ENCODE results near the gene C6orf132. TPM values are rescaled to one million over a fixed set of nuclear protein-coding genes. Genes with fewer than 3 reads are reported as not detected.
"Not testable (repeated sequence)": the region's sequence is repeated elsewhere in the genome, so short reads cannot be mapped to it uniquely, and the experiment has no call there.

Gene C6orf132
- total RNA-seq, 1 experiment from 2014 or later: 88.5 TPM

- no TSS peak for BruUV-seq (replicated peaks)
- H3K27ac Mint-ChIP-seq (ENCODE audit: unreplicated experiment): no peak overlapping the region
- CTCF ChIA-PET: interaction anchor here (0.7 to 1.6 kb wide), 2 partner anchors 34 to 77 kb away, joined by 3 to 8 read pairs; no protein-coding TSS in a partner anchor
- H3K9me3 Mint-ChIP-seq (ENCODE audit: low read depth, unreplicated experiment): no peaks in the 10 kb centered on the region
- no peak overlapping the region for H3K4me3 Mint-ChIP-seq (ENCODE audit: low read depth, unreplicated experiment)
- DNase-seq: no peak
- no peak for TF ChIP-seq CTCF (IDR thresholded peaks at IDR 0.05; ENCODE audit: unreplicated experiment)
- peaks cover 8% of the 10 kb centered on the region for H3K4me1 Mint-ChIP-seq (ENCODE audit: low read depth, unreplicated experiment)
- H3K36me3 Mint-ChIP-seq (ENCODE audit: insufficient read depth, unreplicated experiment): peaks cover 4% of the 10 kb centered on the region
- intact Hi-C loops (cut with micrococcal nuclease; ENCODE audit: unreplicated experiment): no loop called here
- no peaks in the 10 kb centered on the region for H3K27me3 Mint-ChIP-seq (ENCODE audit: unreplicated experiment)
Observed at GRCh38 chr6:42156638-42157037, 14.2 kb upstream of the C6orf132 start.

DNA sequence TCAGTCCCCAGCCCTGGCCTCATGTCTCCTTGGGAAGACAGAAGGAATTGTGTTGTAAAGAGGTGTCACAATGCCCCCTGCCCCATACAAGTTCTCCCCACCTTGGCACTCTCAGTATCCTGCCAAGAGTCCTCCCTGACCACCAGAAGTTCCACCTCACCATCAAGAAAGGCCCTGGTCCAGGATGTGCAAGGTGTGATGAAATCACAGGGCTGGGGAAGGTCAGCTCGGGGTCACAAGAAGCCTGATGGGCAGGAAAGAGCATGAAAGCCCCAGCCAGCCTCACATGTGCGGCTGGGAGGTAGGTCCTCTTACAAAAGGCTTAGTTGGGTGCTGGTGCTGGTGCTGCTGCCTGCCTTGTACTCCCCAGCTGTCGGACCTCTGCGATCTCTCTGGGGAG lies 12.9 kb upstream of the C6orf132 start:
- BruUV-seq (replicated peaks): no TSS peak
- intact Hi-C loops (cut with micrococcal nuclease; ENCODE audit: unreplicated experiment): no loop called here
- Mint-ChIP-seq H3K27me3 (ENCODE audit: unreplicated experiment) (no peaks in the 10 kb centered on the region), H3K27ac (ENCODE audit: unreplicated experiment) (no peak overlapping the region), H3K36me3 (ENCODE audit: insufficient read depth, unreplicated experiment) (peaks cover 4% of the 10 kb centered on the region), H3K4me3 (ENCODE audit: low read depth, unreplicated experiment) (no peak overlapping the region), H3K4me1 (ENCODE audit: low read depth, unreplicated experiment) (peaks cover 8% of the 10 kb centered on the region), H3K9me3 (ENCODE audit: low read depth, unreplicated experiment) (no peaks in the 10 kb centered on the region)
- DNase-seq: no peak
- no peak for TF ChIP-seq CTCF (IDR thresholded peaks at IDR 0.05; ENCODE audit: unreplicated experiment)
- CTCF ChIA-PET: interaction anchor here (0.5 to 1.6 kb wide), 3 partner anchors 9 to 253 kb away, joined by 3 to 8 read pairs (median 3); no protein-coding TSS in a partner anchor

- intact Hi-C loops (cut with micrococcal nuclease; ENCODE audit: unreplicated experiment): no loop called here
Observed at GRCh38 chr6:42154461-42155209, 12.2 kb upstream of the C6orf132 start.

GRCh38 chr6:42153921-42154320 lies 11.5 kb upstream of the C6orf132 start:
- H3K36me3 Mint-ChIP-seq (ENCODE audit: insufficient read depth, unreplicated experiment): peaks cover 4% of the 10 kb centered on the region
- no peak for DNase-seq
- H3K27me3 Mint-ChIP-seq (ENCODE audit: unreplicated experiment): no peaks in the 10 kb centered on the region
- no peak overlapping the region for H3K27ac Mint-ChIP-seq (ENCODE audit: unreplicated experiment)
- H3K4me3 Mint-ChIP-seq (ENCODE audit: low read depth, unreplicated experiment): no peak overlapping the region
- CTCF ChIA-PET: interaction anchor here (0.6 kb wide), 1 partner anchor 353 kb away, joined by 3 read pairs; no protein-coding TSS in a partner anchor
- peaks cover 15% of the 10 kb centered on the region for H3K4me1 Mint-ChIP-seq (ENCODE audit: low read depth, unreplicated experiment)
- intact Hi-C loops (cut with micrococcal nuclease; ENCODE audit: unreplicated experiment): no loop called here
- H3K9me3 Mint-ChIP-seq (ENCODE audit: low read depth, unreplicated experiment): no peaks in the 10 kb centered on the region
- BruUV-seq (replicated peaks): no TSS peak
- TF ChIP-seq CTCF (IDR thresholded peaks at IDR 0.05; ENCODE audit: unreplicated experiment): no peak

More at GRCh38 chr6:42154461-42155209, 12.2 kb upstream of the C6orf132 start:
- no TSS peak for BruUV-seq (replicated peaks)
- no peak for TF ChIP-seq CTCF (IDR thresholded peaks at IDR 0.05; ENCODE audit: unreplicated experiment)
- CTCF ChIA-PET: interaction anchor here (0.5 to 0.6 kb wide), 2 partner anchors 254 to 352 kb away, joined by 3 read pairs; no protein-coding TSS in a partner anchor
- Mint-ChIP-seq H3K36me3 (ENCODE audit: insufficient read depth, unreplicated experiment) (peaks cover 4% of the 10 kb centered on the region), H3K27me3 (ENCODE audit: unreplicated experiment) (no peaks in the 10 kb centered on the region), H3K27ac (ENCODE audit: unreplicated experiment) (no peak overlapping the region), H3K4me3 (ENCODE audit: low read depth, unreplicated experiment) (no peak overlapping the region), H3K4me1 (ENCODE audit: low read depth, unreplicated experiment) (peaks cover 9% of the 10 kb centered on the region), H3K9me3 (ENCODE audit: low read depth, unreplicated experiment) (no peaks in the 10 kb centered on the region)
- DNase-seq: no peak

DNA sequence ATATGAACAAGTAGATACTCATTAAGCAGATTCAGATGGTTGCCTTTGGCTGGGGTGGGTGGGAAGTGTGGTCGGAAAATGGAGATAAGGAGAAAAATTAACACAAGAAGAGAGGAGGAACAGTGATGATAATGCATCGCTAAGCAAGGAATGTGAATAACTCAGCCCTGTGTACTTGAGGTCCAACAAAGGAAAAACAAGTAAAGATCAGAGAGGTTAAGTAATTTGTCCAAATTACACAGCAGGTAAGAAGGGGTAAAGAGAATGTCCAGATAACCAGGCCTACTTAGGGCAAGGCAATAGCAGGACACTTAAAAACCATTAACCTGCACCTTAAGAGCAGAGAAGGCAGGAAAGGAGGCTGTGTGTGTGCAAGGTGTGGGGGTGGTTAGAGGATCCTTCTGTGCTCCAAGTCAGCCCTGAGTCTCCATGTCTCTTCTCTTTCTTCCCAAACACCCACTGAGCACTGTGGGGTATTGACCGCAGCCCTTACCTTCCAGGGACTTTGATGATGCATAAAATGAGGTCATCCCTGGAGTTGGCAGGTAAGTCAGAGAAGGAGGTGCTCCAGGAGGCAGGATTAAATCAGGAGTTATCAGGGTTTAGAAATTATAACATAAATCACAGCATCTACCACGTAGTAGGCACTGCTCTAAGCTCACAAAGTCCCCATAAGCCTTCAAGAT lies 10.3 kb upstream of the C6orf132 start:
- H3K36me3 Mint-ChIP-seq (ENCODE audit: insufficient read depth, unreplicated experiment); BruUV-seq (replicated peaks); DNase-seq; H3K9me3 Mint-ChIP-seq (ENCODE audit: low read depth, unreplicated experiment); H3K27ac Mint-ChIP-seq (ENCODE audit: unreplicated experiment); CTCF ChIA-PET; H3K4me3 Mint-ChIP-seq (ENCODE audit: low read depth, unreplicated experiment); H3K27me3 Mint-ChIP-seq (ENCODE audit: unreplicated experiment); intact Hi-C loops (cut with micrococcal nuclease; ENCODE audit: unreplicated experiment): not testable (repeated sequence)
- peaks cover 15% of the 10 kb centered on the region for H3K4me1 Mint-ChIP-seq (ENCODE audit: low read depth, unreplicated experiment)
